SK-N-SH treated with all-trans-retinoic acid at 6 μM for 48 hours (cell line): Measurements from ENCODE around the gene HAUS6.

Experiments
- ATAC-seq: fragments of 200-7000 bp; cut with Tn5 transposase; 3 replicates; pipeline ENCODE4 v1.9.1; 2020; ENCODE audit warnings: mild to moderate bottlenecking, moderate library complexity
- ARNTL ChIP-seq: fragments of 450-650 bp; formaldehyde crosslinking; IDR thresholded peaks from 2 replicates; pipeline ENCODE4 v1.5.0; 2020; ENCODE audit warnings: low read depth, mild to moderate bottlenecking, moderate library complexity, borderline replicate concordance
- BACH2 ChIP-seq: fragments of 250-450 bp; sonication (Bioruptor Pico); IDR thresholded peaks from 2 replicates; pipeline ENCODE4 v1.9.0; 2021; ENCODE audit warnings: mild to moderate bottlenecking, borderline replicate concordance
- CREB5 ChIP-seq: fragments of 250-450 bp; sonication (Bioruptor Pico); IDR thresholded peaks from 2 replicates; pipeline ENCODE4 v1.5.1; 2020; ENCODE audit warnings: low read depth, mild to moderate bottlenecking, moderate library complexity
- CSDC2 ChIP-seq: fragments of 250-450 bp; sonication (Bioruptor Pico); IDR thresholded peaks from 2 replicates; pipeline ENCODE4 v1.5.0; 2020; ENCODE audit warnings: mild to moderate bottlenecking, moderate library complexity
- ESRRG ChIP-seq: fragments of 250-450 bp; sonication (Bioruptor Pico); IDR thresholded peaks from 2 replicates; pipeline ENCODE4 v1.6.1; 2021; ENCODE audit warnings: mild to moderate bottlenecking
- GLIS3 ChIP-seq: fragments of 250-450 bp; sonication (Bioruptor Pico); IDR thresholded peaks from 2 replicates; pipeline ENCODE4 v1.5.0; 2020; ENCODE audit warnings: mild to moderate bottlenecking, moderate library complexity
- ISL1 ChIP-seq: fragments of 250-450 bp; sonication (Bioruptor Pico); IDR thresholded peaks from 2 replicates; pipeline ENCODE4 v2.1.2; 2022; ENCODE audit warnings: mild to moderate bottlenecking, moderate library complexity
- OSR1 ChIP-seq: fragments of 250-450 bp; sonication (Bioruptor Pico); IDR thresholded peaks from 2 replicates; pipeline ENCODE4 v1.8.0; 2022; ENCODE audit warnings: moderate library complexity, mild to moderate bottlenecking, inconsistent platforms
- POU6F1 ChIP-seq: fragments of 250-450 bp; sonication (Bioruptor Pico); IDR thresholded peaks from 2 replicates; pipeline ENCODE4 v1.8.0; 2021; ENCODE audit warnings: low read depth, mild to moderate bottlenecking, moderate library complexity, borderline replicate concordance
- RARB ChIP-seq: fragments of 250-450 bp; sonication (Bioruptor Pico); IDR thresholded peaks from 2 replicates; pipeline ENCODE4 v1.8.0; 2021; ENCODE audit warnings: mild to moderate bottlenecking, moderate library complexity
- SNAI2 ChIP-seq: fragments of 250-450 bp; sonication (Bioruptor Pico); IDR thresholded peaks from 2 replicates; pipeline ENCODE4 v1.5.0; 2020; ENCODE audit warnings: mild to moderate bottlenecking, moderate library complexity
- TOX ChIP-seq: fragments of 250-450 bp; sonication (Bioruptor Pico); IDR thresholded peaks from 2 replicates; pipeline ENCODE4 v1.8.0; 2021; ENCODE audit warnings: mild to moderate bottlenecking, moderate library complexity, borderline replicate concordance
- ZFP3 ChIP-seq: fragments of 250-450 bp; sonication (Bioruptor Pico); IDR thresholded peaks from 2 replicates; pipeline ENCODE4 v1.5.0; 2020; ENCODE audit warnings: mild to moderate bottlenecking, moderate library complexity
- ZFP30 ChIP-seq: fragments of 450-650 bp; formaldehyde crosslinking; IDR thresholded peaks from 2 replicates; pipeline ENCODE4 v1.5.0; 2022; ENCODE audit warnings: mild to moderate bottlenecking, moderate library complexity
- ZNF565 ChIP-seq: fragments of 450-650 bp; formaldehyde crosslinking; conservative IDR thresholded peaks from 2 replicates; pipeline ENCODE4 v1.5.0; 2020; ENCODE audit warnings: low read depth, mild to moderate bottlenecking, moderate library complexity
- ZNF70 ChIP-seq: fragments of 450-650 bp; formaldehyde crosslinking; IDR thresholded peaks from 2 replicates; pipeline ENCODE4 v1.5.0; 2020; ENCODE audit warnings: mild to moderate bottlenecking, moderate library complexity
- ZNF8 ChIP-seq: fragments of 450-650 bp; formaldehyde crosslinking; IDR thresholded peaks from 2 replicates; pipeline ENCODE4 v1.5.0; 2020; ENCODE audit warnings: mild to moderate bottlenecking, moderate library complexity
- TF ChIP-seq, protein P1 (sequence below): fragments of 250-450 bp; sonication (Bioruptor Pico); IDR thresholded peaks from 2 replicates; pipeline ENCODE4 v1.5.1; 2021; ENCODE audit warnings: mild to moderate bottlenecking, moderate library complexity
- TF ChIP-seq, protein P2 (sequence below): fragments of 250-450 bp; sonication (Bioruptor Pico); IDR thresholded peaks from 2 replicates; pipeline ENCODE4 v1.8.0; 2020; ENCODE audit warnings: mild to moderate bottlenecking, moderate library complexity, borderline replicate concordance
- TF ChIP-seq, protein P3 (sequence below): fragments of 250-450 bp; sonication (Bioruptor Pico); IDR thresholded peaks from 2 replicates; pipeline ENCODE4 v1.5.0; 2020; ENCODE audit warnings: mild to moderate bottlenecking, moderate library complexity

HAUS6 gene

DNA sequence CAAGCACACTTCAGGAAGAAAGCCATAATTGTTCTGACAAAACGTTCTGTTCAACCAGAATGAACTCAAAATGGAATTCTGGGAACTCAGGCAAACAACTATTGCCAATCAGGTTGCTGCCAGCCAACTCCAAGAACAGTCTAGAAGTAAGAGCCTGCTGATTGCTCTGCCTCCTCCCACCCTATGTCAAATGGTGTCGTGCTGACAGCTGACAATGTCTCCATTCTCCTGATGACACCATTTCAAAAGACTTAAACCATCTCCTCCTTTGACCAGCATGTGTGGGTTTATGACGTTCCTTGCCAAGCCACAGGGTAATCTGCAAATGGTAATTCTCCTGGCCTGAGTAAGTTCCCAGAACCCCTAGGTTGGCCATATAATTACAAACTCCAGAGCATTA lies 46.5 kb upstream of the HAUS6 start:
- ATAC-seq, result no peak
- TF ChIP-seq ISL1 (CRISPR knock-in tag) (no peak), SNAI2 (CRISPR knock-in tag) (no peak), ZNF70 (CRISPR knock-in tag) (no peak), ESRRG (CRISPR knock-in tag) (no peak), ZNF8 (CRISPR knock-in tag) (no peak)

- TF ChIP-seq TOX (CRISPR knock-in tag), result no peak
- no peak for TF ChIP-seq SNAI2 (CRISPR knock-in tag)
- TF ChIP-seq, protein P1, sequence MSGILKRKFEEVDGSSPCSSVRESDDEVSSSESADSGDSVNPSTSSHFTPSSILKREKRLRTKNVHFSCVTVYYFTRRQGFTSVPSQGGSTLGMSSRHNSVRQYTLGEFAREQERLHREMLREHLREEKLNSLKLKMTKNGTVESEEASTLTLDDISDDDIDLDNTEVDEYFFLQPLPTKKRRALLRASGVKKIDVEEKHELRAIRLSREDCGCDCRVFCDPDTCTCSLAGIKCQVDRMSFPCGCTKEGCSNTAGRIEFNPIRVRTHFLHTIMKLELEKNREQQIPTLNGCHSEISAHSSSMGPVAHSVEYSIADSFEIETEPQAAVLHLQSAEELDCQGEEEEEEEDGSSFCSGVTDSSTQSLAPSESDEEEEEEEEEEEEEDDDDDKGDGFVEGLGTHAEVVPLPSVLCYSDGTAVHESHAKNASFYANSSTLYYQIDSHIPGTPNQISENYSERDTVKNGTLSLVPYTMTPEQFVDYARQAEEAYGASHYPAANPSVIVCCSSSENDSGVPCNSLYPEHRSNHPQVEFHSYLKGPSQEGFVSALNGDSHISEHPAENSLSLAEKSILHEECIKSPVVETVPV (CRISPR knock-in tag), result no peak
- TF ChIP-seq, protein P2, sequence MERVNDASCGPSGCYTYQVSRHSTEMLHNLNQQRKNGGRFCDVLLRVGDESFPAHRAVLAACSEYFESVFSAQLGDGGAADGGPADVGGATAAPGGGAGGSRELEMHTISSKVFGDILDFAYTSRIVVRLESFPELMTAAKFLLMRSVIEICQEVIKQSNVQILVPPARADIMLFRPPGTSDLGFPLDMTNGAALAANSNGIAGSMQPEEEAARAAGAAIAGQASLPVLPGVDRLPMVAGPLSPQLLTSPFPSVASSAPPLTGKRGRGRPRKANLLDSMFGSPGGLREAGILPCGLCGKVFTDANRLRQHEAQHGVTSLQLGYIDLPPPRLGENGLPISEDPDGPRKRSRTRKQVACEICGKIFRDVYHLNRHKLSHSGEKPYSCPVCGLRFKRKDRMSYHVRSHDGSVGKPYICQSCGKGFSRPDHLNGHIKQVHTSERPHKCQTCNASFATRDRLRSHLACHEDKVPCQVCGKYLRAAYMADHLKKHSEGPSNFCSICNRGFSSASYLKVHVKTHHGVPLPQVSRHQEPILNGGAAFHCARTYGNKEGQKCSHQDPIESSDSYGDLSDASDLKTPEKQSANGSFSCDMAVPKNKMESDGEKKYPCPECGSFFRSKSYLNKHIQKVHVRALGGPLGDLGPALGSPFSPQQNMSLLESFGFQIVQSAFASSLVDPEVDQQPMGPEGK (CRISPR knock-in tag), result no peak
- no peak for TF ChIP-seq GLIS3 (CRISPR knock-in tag)
- no peak for TF ChIP-seq BACH2
- TF ChIP-seq ARNTL, result no peak
- no peak for TF ChIP-seq ZNF8 (CRISPR knock-in tag)
- TF ChIP-seq, all 23 proteins: peak for 0
- no peak for ATAC-seq
Measured at GRCh38 chr9:19148187-19148586, 45.5 kb upstream of the HAUS6 start.

GRCh38 chr9:19146441-19147024 lies 43.8 kb upstream of the HAUS6 start:
- no peak for TF ChIP-seq ZNF565 (CRISPR knock-in tag)
- TF ChIP-seq, all 23 proteins: peak for 0
- ATAC-seq, result no peak

GRCh38 chr9:19145881-19146280 lies 43.2 kb upstream of the HAUS6 start:
- TF ChIP-seq CREB5 (no peak), POU6F1 (CRISPR knock-in tag) (no peak), BACH2 (no peak), ZNF70 (CRISPR knock-in tag) (no peak), OSR1 (CRISPR knock-in tag) (no peak), GLIS3 (CRISPR knock-in tag) (no peak), ZFP3 (no peak), ISL1 (CRISPR knock-in tag) (no peak), ZNF565 (CRISPR knock-in tag) (no peak), ESRRG (CRISPR knock-in tag) (no peak), CSDC2 (CRISPR knock-in tag) (no peak), ZNF8 (CRISPR knock-in tag) (no peak), ZFP30 (CRISPR knock-in tag) (no peak), RARB (CRISPR knock-in tag) (no peak), SNAI2 (CRISPR knock-in tag) (no peak)
- TF ChIP-seq, protein P2 (CRISPR knock-in tag), result no peak
- TF ChIP-seq, protein P3, sequence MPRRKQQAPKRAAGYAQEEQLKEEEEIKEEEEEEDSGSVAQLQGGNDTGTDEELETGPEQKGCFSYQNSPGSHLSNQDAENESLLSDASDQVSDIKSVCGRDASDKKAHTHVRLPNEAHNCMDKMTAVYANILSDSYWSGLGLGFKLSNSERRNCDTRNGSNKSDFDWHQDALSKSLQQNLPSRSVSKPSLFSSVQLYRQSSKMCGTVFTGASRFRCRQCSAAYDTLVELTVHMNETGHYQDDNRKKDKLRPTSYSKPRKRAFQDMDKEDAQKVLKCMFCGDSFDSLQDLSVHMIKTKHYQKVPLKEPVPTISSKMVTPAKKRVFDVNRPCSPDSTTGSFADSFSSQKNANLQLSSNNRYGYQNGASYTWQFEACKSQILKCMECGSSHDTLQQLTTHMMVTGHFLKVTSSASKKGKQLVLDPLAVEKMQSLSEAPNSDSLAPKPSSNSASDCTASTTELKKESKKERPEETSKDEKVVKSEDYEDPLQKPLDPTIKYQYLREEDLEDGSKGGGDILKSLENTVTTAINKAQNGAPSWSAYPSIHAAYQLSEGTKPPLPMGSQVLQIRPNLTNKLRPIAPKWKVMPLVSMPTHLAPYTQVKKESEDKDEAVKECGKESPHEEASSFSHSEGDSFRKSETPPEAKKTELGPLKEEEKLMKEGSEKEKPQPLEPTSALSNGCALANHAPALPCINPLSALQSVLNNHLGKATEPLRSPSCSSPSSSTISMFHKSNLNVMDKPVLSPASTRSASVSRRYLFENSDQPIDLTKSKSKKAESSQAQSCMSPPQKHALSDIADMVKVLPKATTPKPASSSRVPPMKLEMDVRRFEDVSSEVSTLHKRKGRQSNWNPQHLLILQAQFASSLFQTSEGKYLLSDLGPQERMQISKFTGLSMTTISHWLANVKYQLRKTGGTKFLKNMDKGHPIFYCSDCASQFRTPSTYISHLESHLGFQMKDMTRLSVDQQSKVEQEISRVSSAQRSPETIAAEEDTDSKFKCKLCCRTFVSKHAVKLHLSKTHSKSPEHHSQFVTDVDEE (CRISPR knock-in tag), result no peak
- TF ChIP-seq, protein P1 (CRISPR knock-in tag), result no peak
- no peak for ATAC-seq
